Spleen (tissue), 11 donors: ENCODE measurements around the gene SLC22A4. TPM values are rescaled to one million over a fixed set of nuclear protein-coding genes. Genes with fewer than 3 reads are reported as not detected.

Experiments used
- DNase-seq: peaks from one replicate; pipeline ENCODE4 v3.0.0-alpha.2; 2020
- H3K27ac ChIP-seq, 8 donors: fragments of 200-600 bp; sonication (generic) in 7 of 8; 1 replicate in 4 of 8; 2 replicates in 4 of 8; pipeline versions ENCODE4 v1.5.0 to v1.8.0; 2016 to 2021; ENCODE audit warnings: inconsistent platforms in 4 of 8, mild to moderate bottlenecking in 4 of 8, moderate library complexity in 1 of 8
- H3K27me3 ChIP-seq, 7 donors: fragments of 200-600 bp; sonication (generic) in 6 of 7; replicated peaks in 1 of 7; 1 replicate in 4 of 7; 2 replicates in 3 of 7; pipeline versions ENCODE4 v1.5.0 to v1.8.0; 2016 to 2021; ENCODE audit warnings: inconsistent platforms in 3 of 7, mild to moderate bottlenecking in 1 of 7
- H3K36me3 ChIP-seq, 6 donors: fragments of 200-600 bp; sonication (generic) in 5 of 6; 1 replicate in 4 of 6; 2 replicates in 2 of 6; pipeline versions ENCODE4 v1.5.0 to v1.8.0; 2016 to 2021; ENCODE audit warnings: inconsistent platforms in 2 of 6
- H3K4me1 ChIP-seq, 6 donors: fragments of 200-600 bp; sonication (generic) in 5 of 6; 1 replicate in 3 of 6; 2 replicates in 3 of 6; pipeline versions ENCODE4 v1.5.0 to v1.8.0; 2016 to 2021; ENCODE audit warnings: inconsistent platforms in 3 of 6
- H3K4me3 ChIP-seq, 8 donors: fragments of 200-600 bp; sonication (generic) in 7 of 8; 1 replicate in 4 of 8; 2 replicates in 4 of 8; pipeline versions ENCODE4 v1.5.0 to v1.8.0; 2016 to 2021; ENCODE audit warnings: inconsistent platforms in 4 of 8, mild to moderate bottlenecking in 4 of 8, moderate library complexity in 2 of 8
- H3K9me3 ChIP-seq, 8 donors: fragments of 200-600 bp; sonication (generic) in 7 of 8; 1 replicate in 4 of 8; 2 replicates in 4 of 8; pipeline versions ENCODE4 v1.5.0 to v1.8.0; 2016 to 2021; ENCODE audit warnings: inconsistent platforms in 4 of 8
- CTCF ChIP-seq, 11 experiments: fragments of 200-600 bp in 7 of 11; fragments of 450-650 bp in 4 of 11; sonication (generic) in 4 of 11; IDR thresholded peaks in 8 of 11; conservative IDR thresholded peaks in 3 of 11; 1 replicate in 7 of 11; 2 replicates in 4 of 11; pipeline versions ENCODE4 v1.4.0 to v1.8.0; 2016 to 2021; ENCODE audit warnings: antibody characterized with exemption in 11 of 11, inconsistent platforms in 4 of 11, mild to moderate bottlenecking in 1 of 11
- POLR2A ChIP-seq, 3 donors: fragments of 450-650 bp; IDR thresholded peaks; one replicate each; pipeline ENCODE4 v1.5.1; 2017; ENCODE audit warnings: antibody characterized with exemption in 3 of 3, mild to moderate bottlenecking in 1 of 3
- POLR2AphosphoS5 ChIP-seq, 3 donors: sonication (generic); formaldehyde crosslinking; IDR thresholded peaks; one replicate each; pipeline ENCODE4 v1.5.1; 2017; ENCODE audit warnings: antibody characterized with exemption in 3 of 3
- WGBS, 5 donors: extraction: QIAGEN DNeasy Blood & Tissue Kit in 3 of 5; methylation state at CpG; one replicate each; pipeline versions ENCODE4 v1.1.5 to v1.1.7; 2013 to 2018; 5-methylcytosine and 5-hydroxymethylcytosine counted together
- intact Hi-C: fragments of 100-400 bp; cut with DNase I; formaldehyde crosslinking; loops from one replicate; pipeline ENCODE4 v1.15.0; 2023; ENCODE audit warnings: low total_unique reads
- polyA plus RNA-seq, 3 donors: library from polyadenylated mRNA; stranded (reverse); fragments of 200-250 nt; gene quantifications; one replicate each; pipeline ENCODE4 v1.2.1, GENCODE V29; 2013
- total RNA-seq, 7 donors: library from RNA; depleted of rRNA in 3 of 7; stranded (reverse); fragments of >200 nt in 3 of 7; fragmentation: NEBNext Ultra II Directional in 4 of 7; extraction: Animal tissue kit (Norgen Biotek cat#: 25700) in 4 of 7; gene quantifications; one replicate each; pipeline versions ENCODE4 v1.1.0 to v1.2.1, GENCODE V29; 2016 to 2021
- donor health status: healthy with polysubstance abuse.
- donor health status: DM: no; HTN: no; CAD: no; lungs with moderate emphysema.
- donor health status: DM: no; HTN: no; CAD: no.
- donor health status: Bipolar disorder and iron deficiency.
- donor health status: healthy.
- donor health status: DM: no; HTN: no; CAD: no.
- donor health status: DM: yes; HTN: yes; CAD: no.

SLC22A4 gene
- total and polyA plus RNA-seq, 10 donors = 0.47 to 25.1 (median 8.5) TPM

GRCh38 chr5:132363431-132364112, 69.4 kb downstream of the SLC22A4 start:
- H3K4me1 ChIP-seq = peaks cover 0 to 6% (median under 1%) of the 10 kb centered on the region in 6 donors
- DNase-seq = no peak
- no peaks in the 10 kb centered on the region for H3K9me3 ChIP-seq
- H3K36me3 ChIP-seq = peaks cover 0 to 29% (median 0%) of the 10 kb centered on the region in 6 donors
- WGBS, 5 donors = 81 to 92% (median 84%) methylated on average over 7 of the region's 7 CpGs
- H3K27ac ChIP-seq = no peak overlapping the region
- intact Hi-C loops = no loop called here
- H3K27me3 ChIP-seq = no peaks in the 10 kb centered on the region
- TF ChIP-seq POLR2A (IDR thresholded peaks at IDR 0.05) (no peak), CTCF (IDR thresholded peaks at IDR 0.05 in 8 of 11, conservative IDR thresholded peaks at IDR 0.05 in 3 of 11) (no peak), POLR2AphosphoS5 (IDR thresholded peaks at IDR 0.05) (no peak)
- H3K4me3 ChIP-seq = no peak overlapping the region

- DNase-seq = no peak
- no peaks in the 10 kb centered on the region for H3K9me3 ChIP-seq
- H3K4me1 ChIP-seq = peaks cover 0 to 13% (median 8%) of the 10 kb centered on the region in 6 donors
- TF ChIP-seq POLR2A (IDR thresholded peaks at IDR 0.05) (no peak), POLR2AphosphoS5 (IDR thresholded peaks at IDR 0.05) (peak in 1 of 3 donors; percentile 62)
- H3K4me3 ChIP-seq = no peak overlapping the region
- peaks cover 0 to 29% (median 0%) of the 10 kb centered on the region in 6 donors for H3K36me3 ChIP-seq
- H3K27ac ChIP-seq = no peak overlapping the region
- 44 to 74% (median 56%) methylated on average over 1 of the region's 1 CpG for WGBS, 5 donors
- intact Hi-C loops = no loop called here
- no peaks in the 10 kb centered on the region for H3K27me3 ChIP-seq
Observed at GRCh38 chr5:132364319-132364718, 70.1 kb downstream of the SLC22A4 start.

- Histone ChIP-seq H3K36me3 (peaks cover 0 to 29% (median 0%) of the 10 kb centered on the region in 6 donors), H3K4me1 (peaks cover under 1 to 18% (median 12%) of the 10 kb centered on the region in 6 donors), H3K9me3 (no peaks in the 10 kb centered on the region), H3K27ac (no peak overlapping the region), H3K4me3 (no peak overlapping the region), H3K27me3 (no peaks in the 10 kb centered on the region)
- DNase-seq = no peak
- WGBS, 5 donors = 90 to 97% (median 95%) methylated on average over 6 of the region's 6 CpGs
- intact Hi-C loops = no loop called here
- no peak for TF ChIP-seq POLR2A (IDR thresholded peaks at IDR 0.05)
- TF ChIP-seq POLR2AphosphoS5 (IDR thresholded peaks at IDR 0.05) = no peak
- no peak for TF ChIP-seq CTCF (IDR thresholded peaks at IDR 0.05 in 8 of 11, conservative IDR thresholded peaks at IDR 0.05 in 3 of 11)
Observed at GRCh38 chr5:132365213-132365612, 71.0 kb downstream of the SLC22A4 start.

DNA sequence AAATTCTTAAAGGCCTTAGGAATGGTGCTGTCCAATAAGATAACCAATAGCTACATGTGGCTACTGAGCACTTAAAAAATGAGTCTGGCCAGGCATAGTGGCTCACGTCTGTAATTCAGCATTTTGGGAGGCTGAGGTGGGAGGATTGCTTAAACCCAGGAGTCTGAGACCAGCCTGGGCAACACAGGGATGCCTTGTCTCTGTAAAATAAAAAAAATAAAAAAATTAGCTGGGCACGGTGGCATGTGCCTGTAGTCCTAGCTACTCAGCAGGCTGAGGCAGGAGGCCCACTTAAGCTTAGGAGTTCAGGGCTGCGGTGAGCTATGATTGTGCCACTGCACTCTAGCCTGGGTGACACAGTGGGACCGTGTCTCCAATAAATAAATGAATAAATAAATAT, 74.0 kb downstream of the SLC22A4 start:
- Histone ChIP-seq H3K27ac (no peak overlapping the region), H3K9me3 (no peaks in the 10 kb centered on the region), H3K27me3 (no peaks in the 10 kb centered on the region), H3K4me1 (peaks cover 6 to 43% (median 30%) of the 10 kb centered on the region in 6 donors), H3K36me3 (peaks cover 0 to 25% (median 0%) of the 10 kb centered on the region in 6 donors), H3K4me3 (no peak overlapping the region)
- DNase-seq = no peak
- TF ChIP-seq POLR2A (IDR thresholded peaks at IDR 0.05) = no peak
- no peak for TF ChIP-seq CTCF (IDR thresholded peaks at IDR 0.05 in 8 of 11, conservative IDR thresholded peaks at IDR 0.05 in 3 of 11)
- no peak for TF ChIP-seq POLR2AphosphoS5 (IDR thresholded peaks at IDR 0.05)
- whole genome bisulfite sequencing, 5 donors = 92 to 98% (median 94%) methylated on average over 4 of the region's 4 CpGs
- intact Hi-C loops = no loop called here
